Osteocyte (in vitro differentiated cells): ENCODE measurements around the gene NRXN3. TPM values are rescaled to one million over a fixed set of nuclear protein-coding genes. Genes with fewer than 3 reads are reported as not detected.

Experiments used
- DNase-seq: peaks from one replicate; pipeline ENCODE4 v3.0.0; 2021; ENCODE audit warnings: mixed read lengths; ENCODE audit not compliant: unreplicated experiment; ENCODE audit errors: extremely low spot score
- H3K27ac Mint-ChIP-seq: one replicate; pipeline ENCODE4 v1.8.0; 2021; ENCODE audit warnings: mild to moderate bottlenecking, mixed read lengths; ENCODE audit not compliant: unreplicated experiment
- H3K27me3 Mint-ChIP-seq: one replicate; pipeline ENCODE4 v1.8.0; 2021; ENCODE audit warnings: mixed read lengths; ENCODE audit not compliant: unreplicated experiment
- H3K36me3 Mint-ChIP-seq: one replicate; pipeline ENCODE4 v1.8.0; 2021; ENCODE audit warnings: mixed read lengths; ENCODE audit not compliant: unreplicated experiment
- H3K4me1 Mint-ChIP-seq: one replicate; pipeline ENCODE4 v1.8.0; 2021; ENCODE audit warnings: mixed read lengths; ENCODE audit not compliant: unreplicated experiment
- H3K4me3 Mint-ChIP-seq: one replicate; pipeline ENCODE4 v1.8.0; 2021; ENCODE audit warnings: mild to moderate bottlenecking, moderate library complexity, mixed read lengths; ENCODE audit not compliant: unreplicated experiment
- H3K9me3 Mint-ChIP-seq: one replicate; pipeline ENCODE4 v1.8.0; 2021; ENCODE audit warnings: mixed read lengths; ENCODE audit not compliant: unreplicated experiment
- total RNA-seq: library from RNA; stranded (reverse); gene quantifications from 2 replicates; pipeline ENCODE4 v1.2.1, GENCODE V29; 2021
- TF ChIP-seq, protein P1 (sequence below): fragments of 200-600 bp; sonication (generic); IDR thresholded peaks from 2 replicates; pipeline ENCODE4 v1.5.0; 2021; ENCODE audit warnings: antibody characterized with exemption, mild to moderate bottlenecking, moderate library complexity

Gene NRXN3
- total RNA-seq, 1 donor from 2014 or later, result 26.5 TPM

DNA sequence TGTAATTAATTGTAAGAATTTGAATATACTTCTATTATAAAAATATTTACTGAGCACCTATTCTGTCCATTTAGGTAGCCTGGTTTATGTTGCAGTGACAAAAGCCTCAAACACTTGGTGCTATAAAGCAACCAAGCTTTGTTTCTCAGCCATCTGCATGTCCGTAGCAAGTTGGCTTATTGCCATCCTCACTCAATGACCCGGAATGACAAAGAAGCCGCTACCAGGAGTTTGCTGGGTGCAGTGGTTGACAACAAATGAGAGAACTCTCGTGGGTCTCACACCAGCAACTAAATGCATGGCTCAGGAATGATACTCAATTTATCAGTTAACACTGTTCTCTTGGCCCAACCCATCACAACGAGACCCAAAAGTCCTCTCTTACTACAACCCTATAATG is 1488.0 kb downstream of the NRXN3 start:
- Mint-ChIP-seq H3K9me3 (peaks cover 7% of the 10 kb centered on the region), H3K4me1 (no peaks in the 10 kb centered on the region), H3K27ac (no peak overlapping the region), H3K36me3 (no peaks in the 10 kb centered on the region), H3K4me3 (no peak overlapping the region), H3K27me3 (no peaks in the 10 kb centered on the region)
- no peak for DNase-seq
- TF ChIP-seq, protein P1, sequence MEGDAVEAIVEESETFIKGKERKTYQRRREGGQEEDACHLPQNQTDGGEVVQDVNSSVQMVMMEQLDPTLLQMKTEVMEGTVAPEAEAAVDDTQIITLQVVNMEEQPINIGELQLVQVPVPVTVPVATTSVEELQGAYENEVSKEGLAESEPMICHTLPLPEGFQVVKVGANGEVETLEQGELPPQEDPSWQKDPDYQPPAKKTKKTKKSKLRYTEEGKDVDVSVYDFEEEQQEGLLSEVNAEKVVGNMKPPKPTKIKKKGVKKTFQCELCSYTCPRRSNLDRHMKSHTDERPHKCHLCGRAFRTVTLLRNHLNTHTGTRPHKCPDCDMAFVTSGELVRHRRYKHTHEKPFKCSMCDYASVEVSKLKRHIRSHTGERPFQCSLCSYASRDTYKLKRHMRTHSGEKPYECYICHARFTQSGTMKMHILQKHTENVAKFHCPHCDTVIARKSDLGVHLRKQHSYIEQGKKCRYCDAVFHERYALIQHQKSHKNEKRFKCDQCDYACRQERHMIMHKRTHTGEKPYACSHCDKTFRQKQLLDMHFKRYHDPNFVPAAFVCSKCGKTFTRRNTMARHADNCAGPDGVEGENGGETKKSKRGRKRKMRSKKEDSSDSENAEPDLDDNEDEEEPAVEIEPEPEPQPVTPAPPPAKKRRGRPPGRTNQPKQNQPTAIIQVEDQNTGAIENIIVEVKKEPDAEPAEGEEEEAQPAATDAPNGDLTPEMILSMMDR, result no peak

DNA sequence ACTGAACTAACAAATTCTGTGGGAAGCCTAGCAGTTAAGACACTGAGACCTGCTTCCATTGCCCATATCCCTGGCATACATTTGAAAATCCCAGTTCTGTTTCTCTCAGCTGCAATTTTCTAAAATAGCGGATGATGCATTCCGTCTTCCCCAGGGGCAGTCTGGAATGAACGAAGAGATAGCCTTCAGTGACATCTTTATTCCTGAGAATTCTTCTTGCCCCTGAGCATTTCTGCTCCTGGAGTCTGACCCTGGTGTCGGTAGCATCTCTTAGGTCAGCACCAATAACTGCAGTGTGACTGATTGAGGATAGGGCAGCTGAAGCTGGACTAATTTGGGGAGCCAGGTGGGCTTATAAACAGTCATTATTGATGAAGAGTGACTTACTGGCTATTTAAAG is 1488.6 kb downstream of the NRXN3 start:
- H3K9me3 Mint-ChIP-seq, result peaks cover 7% of the 10 kb centered on the region
- H3K36me3 Mint-ChIP-seq, result no peaks in the 10 kb centered on the region
- H3K4me1 Mint-ChIP-seq, result no peaks in the 10 kb centered on the region
- H3K4me3 Mint-ChIP-seq, result no peak overlapping the region
- no peaks in the 10 kb centered on the region for H3K27me3 Mint-ChIP-seq
- DNase-seq, result no peak
- TF ChIP-seq, protein P1, result no peak
- H3K27ac Mint-ChIP-seq, result no peak overlapping the region

DNA sequence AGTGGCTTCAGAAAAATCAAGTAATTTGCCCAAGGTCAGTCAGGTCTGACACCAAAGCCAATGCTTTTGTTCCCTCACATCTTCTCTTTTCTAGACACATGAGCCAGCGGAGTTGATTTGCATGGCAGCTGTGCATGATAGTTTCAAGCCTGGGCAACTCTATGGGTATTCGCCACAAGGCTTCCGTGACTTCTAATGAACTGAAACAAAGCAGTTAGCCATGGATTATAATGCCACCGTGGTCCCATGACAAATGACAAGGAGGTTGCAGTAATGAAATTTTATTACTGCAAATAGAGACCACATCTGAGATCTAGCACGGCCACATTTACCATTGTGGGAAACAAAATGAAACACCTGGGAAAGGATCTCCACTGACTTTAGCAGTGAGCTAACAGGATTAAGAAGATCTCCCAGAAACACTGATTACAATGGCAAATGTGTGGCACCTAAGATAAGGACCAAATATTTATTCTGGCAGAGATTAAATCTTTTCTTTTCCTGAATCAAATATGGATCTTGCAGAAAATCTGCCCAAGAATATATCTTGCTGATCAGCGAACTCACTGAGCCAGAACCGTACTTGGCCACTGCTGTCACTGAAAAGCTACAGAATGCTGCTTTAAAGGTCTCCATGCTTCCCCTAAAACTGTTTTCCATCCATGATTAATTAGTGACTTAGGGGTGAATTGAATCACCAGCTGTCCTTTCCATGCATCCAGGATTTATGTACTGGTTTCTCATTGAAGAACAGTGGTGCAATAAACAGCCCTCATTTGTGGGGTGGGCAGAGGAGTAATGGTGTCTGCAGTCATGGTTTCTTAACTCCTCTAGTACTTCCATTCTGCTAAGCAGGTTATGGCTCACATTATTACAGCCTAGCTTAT is 1490.1 kb downstream of the NRXN3 start:
- Mint-ChIP-seq H3K36me3 (no peaks in the 10 kb centered on the region), H3K27ac (no peak overlapping the region), H3K4me1 (no peaks in the 10 kb centered on the region), H3K27me3 (no peaks in the 10 kb centered on the region), H3K4me3 (no peak overlapping the region), H3K9me3 (peaks cover 4% of the 10 kb centered on the region)
- DNase-seq, result no peak
- TF ChIP-seq, protein P1, result no peak

DNA sequence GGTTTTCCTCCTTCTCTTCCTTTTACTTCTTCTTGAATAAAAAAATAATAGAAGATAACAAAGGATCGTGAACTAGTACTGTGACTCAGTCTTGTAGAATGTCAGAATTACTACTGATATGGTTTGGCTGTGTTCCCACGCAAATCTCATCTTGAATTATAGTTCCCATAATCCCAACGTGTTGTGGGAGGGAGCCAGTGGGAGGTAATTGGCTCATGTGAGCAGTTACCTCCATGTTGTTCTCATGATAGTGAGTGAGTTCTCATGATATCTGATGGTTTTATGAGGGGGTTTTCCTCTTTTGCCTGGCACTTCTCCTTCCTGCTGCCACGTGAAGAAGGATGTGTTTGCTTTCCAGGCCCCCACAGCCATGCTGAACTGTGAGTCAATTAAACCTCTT is 1491.6 kb downstream of the NRXN3 start:
- Mint-ChIP-seq H3K4me1 (no peaks in the 10 kb centered on the region), H3K36me3 (peaks cover 2% of the 10 kb centered on the region), H3K9me3 (peaks cover 4% of the 10 kb centered on the region), H3K27ac (no peak overlapping the region), H3K4me3 (no peak overlapping the region), H3K27me3 (no peaks in the 10 kb centered on the region)
- TF ChIP-seq, protein P1, result no peak
- DNase-seq, result no peak

DNA sequence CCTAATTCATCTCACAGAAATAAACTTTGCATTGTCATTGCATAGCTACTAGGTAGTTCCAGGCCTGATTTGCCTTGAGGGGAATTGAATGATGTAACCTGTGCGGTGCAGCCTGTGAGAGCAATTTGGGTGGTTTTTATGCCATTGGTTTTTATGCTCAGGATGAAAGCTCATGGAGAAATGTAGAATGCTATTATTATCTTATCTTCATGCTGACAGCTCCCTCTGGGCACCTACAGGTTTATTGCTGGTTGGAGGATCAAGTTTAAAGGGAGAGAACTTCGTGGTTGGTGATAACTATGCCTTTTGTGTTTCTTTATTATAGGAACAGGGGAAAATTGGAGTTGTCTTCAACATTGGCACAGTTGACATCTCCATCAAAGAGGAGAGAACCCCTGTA is 1493.3 kb downstream of the NRXN3 start:
- H3K9me3 Mint-ChIP-seq, result peaks cover 4% of the 10 kb centered on the region
- TF ChIP-seq, protein P1, result no peak
- H3K4me3 Mint-ChIP-seq, result no peak overlapping the region
- peaks cover 7% of the 10 kb centered on the region for H3K4me1 Mint-ChIP-seq
- no peak overlapping the region for H3K27ac Mint-ChIP-seq
- H3K36me3 Mint-ChIP-seq, result peaks cover 2% of the 10 kb centered on the region
- DNase-seq, result no peak
- H3K27me3 Mint-ChIP-seq, result no peaks in the 10 kb centered on the region
